ENCODE results near the gene NUDT13.

The NUDT13 gene

DNA sequence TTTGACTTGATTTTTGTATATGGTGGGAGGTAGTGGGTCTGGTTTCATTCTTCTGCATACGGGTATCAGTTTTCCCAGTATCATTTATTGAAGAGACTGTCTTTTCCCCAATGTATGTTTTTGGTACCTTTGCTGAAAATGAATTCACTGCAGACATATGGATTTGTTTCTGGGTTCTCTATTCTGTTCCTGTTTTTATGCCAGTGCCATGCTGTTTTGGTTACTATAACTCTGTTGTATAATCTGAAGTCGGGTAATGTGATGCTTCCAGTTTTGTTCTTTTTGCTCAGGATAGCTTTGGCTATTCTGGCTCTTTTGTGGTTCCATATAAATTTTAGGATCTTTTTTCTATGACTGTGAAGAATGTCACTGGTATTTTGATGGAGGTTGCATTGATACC, 56.7 kb downstream of the NUDT13 start:
- no peak for DNase-seq (ENCODE audit: low read depth)

DNA sequence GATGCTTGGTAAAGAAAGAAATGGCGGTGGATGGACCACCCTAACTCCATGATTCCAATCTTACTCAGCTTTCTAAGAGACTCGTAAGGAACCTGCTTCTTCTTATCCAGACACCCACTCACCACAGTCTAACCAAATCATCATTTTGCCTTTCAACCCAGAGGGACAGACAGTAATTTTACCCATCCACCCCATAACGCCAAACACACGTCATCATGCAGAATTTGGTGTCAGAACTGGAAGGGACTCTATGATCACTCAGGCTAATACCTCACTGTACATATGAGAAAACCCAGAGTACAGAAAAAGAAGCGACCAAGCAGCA, 57.2 kb downstream of the NUDT13 start:
- peak; percentile 1 for DNase-seq (ENCODE audit: low read depth)

DNA sequence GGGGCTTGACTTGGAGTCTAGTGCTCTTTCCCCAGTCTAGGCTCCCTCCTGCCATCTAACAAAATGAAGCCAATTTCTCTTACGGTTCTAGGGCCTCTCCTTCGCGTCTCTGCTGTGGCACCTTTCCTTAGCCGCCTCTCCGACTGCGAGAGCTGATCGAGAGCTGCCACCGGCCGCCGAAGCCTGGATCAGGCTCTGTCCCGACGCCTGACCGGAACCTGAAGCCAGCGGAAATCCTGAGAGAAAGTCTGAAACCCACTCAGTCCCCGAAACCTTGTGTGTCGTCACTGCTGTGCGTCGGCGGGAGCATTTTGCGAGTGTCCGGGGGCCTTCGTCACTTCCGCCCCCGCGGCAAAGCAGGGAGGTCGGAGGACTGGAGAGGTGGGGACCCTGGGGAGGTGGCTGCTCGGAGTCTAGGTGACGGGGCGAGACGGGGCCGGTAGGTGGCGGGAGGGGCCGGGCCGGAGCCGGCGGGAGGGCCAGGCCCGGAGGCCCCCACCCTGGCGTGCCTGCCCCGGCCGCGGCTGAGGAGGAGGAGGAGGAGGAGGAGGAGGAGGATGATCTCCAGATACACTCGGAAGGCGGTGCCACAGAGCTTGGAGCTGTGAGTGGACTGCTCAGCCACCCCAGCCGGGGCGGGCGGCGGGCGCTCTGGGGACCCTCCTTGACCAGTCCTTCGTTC, 57.7 kb downstream of the NUDT13 start, which contains the start of the genes ECD and FAM149B1:
Gene ECD (minus strand): TSS at position 226 of the 682 bp plus-strand sequence. CDS start 4,071 bp downstream, outside the sequence.
Gene FAM149B1 (plus strand): TSS at position 337 of the 682 bp plus-strand sequence. CDS start 221 bp downstream, at position 558.
- DNase-seq (ENCODE audit: low read depth): peak; percentile 91

DNA sequence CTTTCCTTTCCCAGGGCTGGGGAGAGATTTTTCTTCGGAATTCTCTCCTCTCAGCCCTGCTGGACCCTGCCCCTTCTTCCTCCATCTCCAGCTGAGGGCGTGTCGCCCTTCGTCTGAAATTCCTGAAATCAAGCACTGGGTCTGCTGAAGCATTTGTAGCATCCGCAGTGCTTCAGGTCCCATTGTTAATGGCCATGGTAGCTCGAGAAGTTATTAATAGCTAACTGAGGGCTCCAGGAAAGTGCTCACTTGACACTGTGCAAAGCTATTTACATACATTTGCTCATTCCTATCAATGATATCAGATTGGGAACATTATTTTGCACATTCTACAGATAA, 58.2 kb downstream of the NUDT13 start:
- DNase-seq (ENCODE audit: low read depth): no peak

DNA sequence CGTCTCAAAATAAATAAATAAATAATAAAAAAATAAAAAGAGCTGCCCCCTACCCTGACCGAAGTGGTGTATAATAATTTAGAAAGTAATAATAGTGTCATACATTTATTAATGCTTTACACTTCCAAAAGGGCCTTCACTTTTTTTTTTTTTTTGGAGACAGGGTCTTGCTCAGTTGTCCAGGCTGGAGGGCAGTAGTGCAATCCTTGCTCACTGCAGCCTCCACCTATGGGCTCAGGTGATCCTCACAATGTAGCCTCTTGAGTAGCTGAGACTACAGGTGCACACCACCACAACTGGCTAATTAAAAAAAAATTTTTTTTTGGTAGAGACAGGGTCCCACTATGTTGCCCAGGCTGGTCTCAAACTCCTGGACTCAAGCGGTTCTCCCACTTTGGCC, 59.1 kb downstream of the NUDT13 start:
- no peak for DNase-seq (ENCODE audit: low read depth)

DNA sequence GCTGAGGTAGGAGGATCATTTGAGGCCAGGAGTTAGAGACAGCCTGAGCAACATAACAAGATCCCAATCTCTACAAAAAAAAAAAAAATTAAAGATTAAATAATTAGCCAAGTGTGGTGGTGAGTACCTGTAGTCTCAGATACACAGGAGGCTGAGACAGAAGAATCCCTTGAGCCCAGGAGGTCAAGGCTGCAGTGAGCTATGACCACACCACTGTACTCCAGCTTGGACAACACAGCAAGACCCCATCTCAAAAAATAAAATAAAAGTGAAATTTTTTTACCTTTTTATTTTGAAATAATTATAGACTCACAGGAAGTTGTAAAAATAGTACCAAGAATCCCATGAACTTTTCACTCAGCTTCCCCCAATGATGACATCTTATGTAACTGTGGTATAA, 62.6 kb downstream of the NUDT13 start:
- no peak for DNase-seq (ENCODE audit: low read depth)

DNA sequence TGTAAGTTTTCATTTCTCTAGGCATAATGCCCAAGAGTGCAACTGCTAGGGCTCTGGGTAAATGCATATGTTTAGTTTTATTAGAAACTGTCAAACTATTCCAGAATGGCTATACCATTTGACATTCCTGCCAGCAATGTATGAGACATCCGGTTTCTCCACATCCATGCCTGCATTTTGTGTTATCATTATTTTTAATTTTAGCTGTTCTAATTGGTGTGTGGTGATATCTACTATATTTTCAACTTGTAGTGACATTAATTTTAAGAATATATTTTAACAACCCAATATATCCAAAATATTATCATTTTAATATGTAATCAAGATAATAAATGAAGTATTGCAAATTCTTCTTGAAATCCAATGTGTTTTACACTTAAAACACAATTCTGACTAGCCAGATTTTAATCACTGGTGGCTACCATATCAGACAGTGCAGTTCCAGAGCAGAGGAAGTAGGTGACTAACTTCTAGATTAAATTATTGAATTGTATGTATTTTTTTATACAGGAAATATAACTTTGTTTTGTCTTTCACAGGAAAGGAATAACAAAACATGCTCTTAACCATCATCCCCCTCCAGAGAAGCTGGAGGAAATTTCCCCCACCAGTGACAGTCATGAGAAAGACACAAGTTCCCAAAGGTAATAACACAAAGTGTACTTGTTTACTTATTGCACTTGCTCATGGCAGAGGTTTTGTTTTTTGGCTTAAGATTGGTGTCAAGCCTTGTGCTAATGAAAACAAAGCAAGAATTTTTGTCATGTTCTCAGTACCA, 64.1 kb downstream of the NUDT13 start:
- no peak for DNase-seq (ENCODE audit: low read depth)

Data from activated T-cell treated with anti-CD3 and anti-CD28 coated beads for 24 hours (primary cell).